ENCODE measurements around the gene TNFRSF8. TPM values are rescaled to one million over a fixed set of nuclear protein-coding genes. Genes with fewer than 3 reads are reported as not detected.
A peak's percentile ranks its signal among the peaks of the same experiment; 100 is the strongest.

TNFRSF8 gene
- total RNA-seq, 1 experiment from 2014 or later, result not detected

GRCh38 chr1:12191242-12192032 lies 128.3 kb downstream of the TNFRSF8 start:
- Histone ChIP-seq H3K36me3 (ENCODE audit: insufficient read depth, low read length, poor library complexity, severe bottlenecking) (no peaks in the 10 kb centered on the region), H3K4me3 (ENCODE audit: low read depth, low read length, poor library complexity, severe bottlenecking) (no peak overlapping the region), H3K27me3 (replicated peaks; ENCODE audit: insufficient read depth, low read depth, low read length, poor library complexity) (peaks cover 33% of the 10 kb centered on the region), H3K4me1 (ENCODE audit: insufficient read depth, low read length, poor library complexity, severe bottlenecking) (no peaks in the 10 kb centered on the region), H3K27ac (ENCODE audit: low read depth, low read length, poor library complexity, severe bottlenecking) (no peak overlapping the region), H3K9me3 (ENCODE audit: low read depth, low read length, poor library complexity, severe bottlenecking) (no peaks in the 10 kb centered on the region)
- TF ChIP-seq EZH2 (IDR thresholded peaks at IDR 0.05; ENCODE audit: borderline replicate concordance, low read depth, low read length, poor library complexity, severe bottlenecking), result no peak
- TF ChIP-seq CTCF (conservative IDR thresholded peaks at IDR 0.05; ENCODE audit: low read depth, low read length), result no peak
- intact Hi-C loops (cut with micrococcal nuclease; ENCODE audit: unreplicated experiment), result loop anchor here (1.0 kb wide), 1 partner anchor 14 kb away; no protein-coding TSS in a partner anchor
- DNase-seq (ENCODE audit: low spot score), result peak; percentile 26
- BruUV-seq (replicated peaks), result no TSS peak
- POLR2A ChIA-PET (ENCODE audit: low non-redundant PET), result no interaction called here
- CTCF ChIA-PET, result interaction anchor here (0.6 kb wide), 1 partner anchor 100 kb away, joined by 3 read pairs; no protein-coding TSS in a partner anchor

Small RNA genes within 50 kb of the gene (microRNA-seq; reads per million reads assigned to microRNA genes)
- gene MIR4632 (not detected), gene MIR6729 (4.3 reads per million, percentile 13 among the genes with 10 or more reads in this experiment), gene MIR7846 (not detected)

Other genes with a start within 250 kb of the TNFRSF8 start
- gene NPPA, start 215.5 kb upstream of the TNFRSF8 start, total RNA-seq (2021), result not detected in 2 replicates
- gene NPPB, start 204.4 kb upstream of the TNFRSF8 start, total RNA-seq (2021), result not detected in 2 replicates
- gene KIAA2013, start 136.9 kb upstream of the TNFRSF8 start, total RNA-seq (2021), result 52.4 and 53.4 TPM in 2 replicates
- 94.8 and 103 TPM in 2 replicates for gene PLOD1, start 128.6 kb upstream of the TNFRSF8 start, total RNA-seq (2021)
- gene MFN2, start 82.9 kb upstream of the TNFRSF8 start, total RNA-seq (2021), result 157 and 160 TPM in 2 replicates
- gene MIIP, start 43.8 kb upstream of the TNFRSF8 start, total RNA-seq (2021), result 43.8 and 45.9 TPM in 2 replicates
- 0.09 TPM in 1 of 2 replicates, not detected in the other for gene TNFRSF1B, start 103.7 kb downstream of the TNFRSF8 start, total RNA-seq (2021)
- gene VPS13D, start 166.7 kb downstream of the TNFRSF8 start, total RNA-seq (2021), result 26.0 and 32.5 TPM in 2 replicates